NCI-H1105 treated with DMSO at 0.1 percent for 48 hours (cell line): ENCODE measurements around the gene FAR1.

Experiments used
- DNase-seq: peaks from one replicate; lab custom pipeline; 2025; lab: John Stamatoyannopoulos, UW

FAR1 gene

DNA sequence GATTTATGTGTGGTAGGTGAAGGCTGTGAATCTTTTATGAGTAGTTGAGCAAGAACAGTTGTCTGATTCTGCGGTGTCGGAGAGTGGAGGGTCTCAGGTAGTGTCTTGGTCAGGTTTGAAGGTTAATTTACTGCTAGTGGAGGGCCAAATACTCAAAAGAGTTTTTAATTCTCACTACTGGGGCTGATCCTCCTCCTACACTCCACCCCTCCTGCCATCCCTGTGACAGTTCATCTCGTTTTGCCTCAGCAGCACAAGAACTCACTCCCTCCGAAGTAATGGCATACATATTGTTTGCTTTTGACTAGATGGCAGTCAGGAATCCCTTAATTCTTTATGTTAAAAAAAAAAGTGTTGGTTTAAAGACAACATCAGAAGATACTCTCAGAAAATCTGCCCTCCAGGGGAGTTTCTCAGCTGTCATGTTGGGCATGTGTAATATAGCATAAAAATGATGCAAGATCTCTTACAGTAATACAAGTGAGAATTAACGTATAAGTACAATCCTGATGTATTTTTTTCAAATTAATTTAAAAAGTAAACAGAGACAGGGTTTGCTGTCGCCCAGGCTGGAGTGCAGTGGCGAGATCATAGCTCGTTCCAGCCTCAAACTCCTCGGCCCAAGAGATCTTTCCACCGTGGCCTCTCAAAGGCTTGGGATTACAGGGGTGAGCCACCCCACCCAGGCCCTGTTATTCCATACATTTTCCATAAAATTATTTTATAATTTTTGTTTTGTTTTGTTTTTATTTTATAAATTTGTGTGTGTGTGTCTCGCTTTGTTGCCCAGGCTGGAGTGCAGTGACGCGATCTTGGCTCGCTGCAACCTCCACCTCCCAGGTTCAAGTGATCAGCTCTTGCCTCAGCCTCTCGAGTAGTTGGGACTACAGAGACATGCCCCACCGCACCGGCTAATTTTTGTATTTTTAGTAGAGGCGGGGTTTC, 1.3 kb downstream of the FAR1 start:
- DNase-seq, result no peak

GRCh38 chr11:13672576-13673210, 4.2 kb downstream of the FAR1 start:
- DNase-seq, result no peak

DNA sequence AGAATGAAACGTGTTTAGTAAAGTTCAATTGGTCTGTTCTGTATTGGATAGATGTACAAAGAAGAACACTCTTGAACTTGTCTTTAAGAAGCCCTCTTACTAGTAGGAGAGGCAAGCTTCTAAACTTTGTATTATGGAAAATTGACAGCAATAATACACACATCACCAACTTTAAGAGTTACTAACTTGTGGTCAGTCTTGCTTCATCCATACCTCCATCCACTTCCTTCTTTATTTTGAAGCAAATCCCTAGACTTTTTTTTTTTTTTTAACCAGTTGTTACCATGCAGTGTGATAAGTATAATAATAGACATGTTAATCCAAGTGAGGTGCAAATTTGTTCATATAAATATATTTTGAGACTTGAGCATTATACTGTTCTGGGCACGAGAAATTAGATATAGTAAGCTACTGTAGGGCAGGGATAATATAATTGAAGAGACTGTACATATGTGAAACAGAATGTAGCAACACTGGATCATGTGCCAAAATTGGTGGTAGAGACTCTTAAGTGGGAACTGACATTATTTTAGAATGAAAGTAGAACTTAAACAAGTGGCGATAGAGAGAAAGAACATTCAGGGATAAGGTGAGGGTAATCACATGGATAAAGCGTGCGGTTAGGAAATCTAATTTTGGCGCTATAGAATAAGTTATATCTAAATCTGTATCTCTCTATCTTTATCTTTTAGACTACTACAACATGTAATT, 6.5 kb downstream of the FAR1 start:
- DNase-seq, result no peak

DNA sequence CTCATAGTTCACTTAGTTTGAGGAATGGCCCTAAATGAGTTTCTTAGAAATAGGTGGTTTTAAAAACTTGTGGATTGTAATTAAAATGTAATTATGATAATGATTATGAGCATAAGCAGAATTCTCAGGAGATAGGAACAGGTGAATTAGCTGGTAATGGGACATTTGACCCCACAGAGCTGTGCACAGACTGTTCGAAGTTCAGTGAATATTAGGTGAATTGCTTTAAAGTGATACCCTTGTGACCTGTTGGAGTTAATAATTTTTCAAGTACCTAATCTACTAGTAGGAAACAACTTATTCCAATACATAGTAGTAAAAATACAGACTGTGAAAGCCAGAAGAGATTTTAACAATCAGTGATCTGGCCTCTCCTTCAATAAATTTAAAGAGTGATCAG, 8.1 kb downstream of the FAR1 start:
- DNase-seq, result no peak

GRCh38 chr11:13679768-13680167, 11.3 kb downstream of the FAR1 start:
- no peak for DNase-seq

- DNase-seq, result no peak
These were observed 12.2 kb downstream of the FAR1 start for GRCh38 chr11:13680501-13681264.

DNA sequence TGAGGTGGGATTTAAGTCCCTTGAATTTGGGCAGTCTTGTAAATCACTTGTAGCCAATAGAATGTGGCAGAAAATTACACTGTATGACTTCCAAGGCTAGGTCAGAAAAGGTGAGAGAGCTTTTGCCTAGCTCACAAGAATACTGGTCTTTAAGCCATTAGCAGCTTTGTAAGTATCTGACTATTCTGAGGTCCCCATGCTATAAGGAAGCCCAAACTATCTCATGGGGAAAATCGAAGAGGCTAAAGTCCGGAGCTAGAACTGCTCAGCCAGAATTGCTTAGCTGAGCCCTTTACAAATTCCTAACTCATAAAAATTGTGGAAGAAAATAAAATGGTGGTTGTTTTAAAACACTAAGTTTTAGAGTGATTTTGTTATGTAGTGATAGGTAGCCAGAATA, 13.0 kb downstream of the FAR1 start:
- no peak for DNase-seq

GRCh38 chr11:13682212-13682611, 13.7 kb downstream of the FAR1 start:
- DNase-seq, result no peak

- no peak for DNase-seq
These were observed 17.1 kb downstream of the FAR1 start for GRCh38 chr11:13685461-13686108.

GRCh38 chr11:13686776-13687175, 18.3 kb downstream of the FAR1 start:
- no peak for DNase-seq

DNA sequence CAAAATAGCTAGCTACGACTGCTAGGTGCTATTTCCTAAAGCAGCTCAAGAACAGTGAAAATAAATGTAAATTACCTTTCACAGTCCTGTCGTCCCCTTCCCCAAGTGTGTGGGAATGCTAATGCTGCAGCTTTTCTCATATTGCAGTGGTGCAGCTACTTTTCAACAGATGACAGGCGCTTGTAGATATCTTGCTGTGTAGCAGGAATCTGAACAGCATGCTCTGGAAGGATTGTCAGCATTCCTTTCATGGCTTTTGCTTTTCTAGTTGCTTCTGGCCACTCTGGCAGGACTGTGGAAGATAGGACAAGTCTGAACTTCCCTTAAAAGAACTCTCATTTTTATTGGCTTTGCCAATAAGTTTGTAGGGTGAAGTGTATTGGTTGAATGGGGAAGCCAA, 18.8 kb downstream of the FAR1 start:
- DNase-seq, result no peak

- no peak for DNase-seq
These were observed 22.9 kb downstream of the FAR1 start for GRCh38 chr11:13691286-13691899.

- no peak for DNase-seq
These were observed 23.7 kb downstream of the FAR1 start for GRCh38 chr11:13692172-13692571.

DNA sequence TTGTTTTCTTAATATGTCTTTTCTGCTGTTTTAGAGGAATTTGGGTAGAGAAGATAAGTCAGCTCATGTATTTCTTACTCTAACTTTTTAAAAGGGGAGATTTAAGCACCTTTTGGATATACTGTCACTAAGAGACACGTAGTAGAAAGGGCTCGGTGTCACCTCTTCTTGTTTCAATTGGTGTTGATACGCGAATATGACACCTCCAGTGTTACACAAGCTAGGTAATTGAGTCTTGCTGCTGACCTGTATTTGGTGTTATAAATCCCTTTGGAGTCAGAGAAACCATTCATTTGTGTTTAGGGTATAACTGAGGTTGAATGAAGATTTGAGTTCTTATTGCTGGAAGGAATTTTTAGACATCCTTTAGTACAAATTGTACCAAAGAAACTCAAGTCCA, 25.6 kb downstream of the FAR1 start:
- DNase-seq, result no peak

GRCh38 chr11:13695886-13696285, 27.4 kb downstream of the FAR1 start:
- DNase-seq, result no peak

GRCh38 chr11:13697710-13698109, 29.2 kb downstream of the FAR1 start:
- DNase-seq, result no peak

GRCh38 chr11:13698132-13698531, 29.7 kb downstream of the FAR1 start:
- no peak for DNase-seq

GRCh38 chr11:13699041-13699440, 30.6 kb downstream of the FAR1 start:
- DNase-seq, result no peak

DNA sequence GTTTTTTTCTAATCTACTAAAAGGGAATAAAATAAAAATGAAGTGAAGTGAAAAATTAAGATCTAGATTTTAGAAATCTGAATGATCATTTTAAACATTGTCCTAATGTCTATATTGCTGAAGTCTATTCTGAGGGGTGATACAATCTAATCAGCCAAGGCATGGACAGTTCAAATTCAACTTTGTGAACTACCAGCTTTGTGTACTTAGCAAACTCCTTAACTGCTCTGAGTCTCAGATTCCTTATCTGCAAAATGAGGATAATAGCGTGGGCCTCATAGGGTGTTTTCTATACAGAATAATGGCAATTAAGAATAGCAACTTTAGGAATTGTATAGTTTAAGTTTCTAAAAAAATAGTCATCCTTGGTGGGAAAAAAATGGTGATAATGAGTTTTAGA, 31.4 kb downstream of the FAR1 start:
- no peak for DNase-seq

DNA sequence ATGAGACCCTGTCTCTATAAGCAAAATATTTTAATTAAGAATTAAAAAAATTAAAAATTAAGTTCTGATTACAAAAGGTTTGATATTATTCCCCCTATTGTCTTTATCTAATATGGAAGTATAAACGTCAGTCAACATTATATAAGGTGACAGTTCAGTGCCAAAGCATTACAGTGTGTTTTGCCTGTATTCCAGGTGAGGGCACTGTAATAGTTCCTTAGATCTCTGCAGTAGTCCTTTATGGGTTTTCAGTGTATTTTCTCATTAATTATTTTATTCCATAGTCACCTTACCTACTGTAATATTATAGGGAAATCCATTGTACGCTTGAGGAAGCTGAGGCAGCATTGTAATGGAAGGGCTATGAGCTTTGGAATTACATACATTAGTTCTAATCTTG, 33.0 kb downstream of the FAR1 start:
- no peak for DNase-seq

- no peak for DNase-seq
These were observed 33.6 kb downstream of the FAR1 start for GRCh38 chr11:13702071-13702470.
